A549 (cell line): Measurements from ENCODE around the gene CCDC171.

Experiments used
- CBX8 ChIP-seq: fragments of 200-600 bp; sonication (generic); IDR thresholded peaks from 2 replicates; pipeline ENCODE4 v1.6.1; 2016
- CHD4 ChIP-seq: fragments of 200-600 bp; sonication (generic); IDR thresholded peaks from 2 replicates; pipeline ENCODE4 v1.6.1; 2016; ENCODE audit warnings: antibody characterized with exemption, mild to moderate bottlenecking, borderline replicate concordance
- CTCF ChIP-seq: fragments of >200 bp; sonication (Bioruptor Twin); formaldehyde crosslinking; IDR thresholded peaks from 3 replicates; pipeline ENCODE4 v1.5.1; 2016
- EP300 ChIP-seq, 2 experiments: fragments of >200 bp; sonication (Bioruptor Twin); formaldehyde crosslinking; IDR thresholded peaks; 2 replicates in 1 of 2; 3 replicates in 1 of 2; pipeline ENCODE4 v1.6.1; 2016 to 2017
- ESRRA ChIP-seq: fragments of 150-350 bp; IDR thresholded peaks from 2 replicates; pipeline ENCODE4 v1.6.1; 2014; ENCODE audit warnings: mild to moderate bottlenecking, low read length, borderline replicate concordance
- FOSB ChIP-seq: fragments of 250-450 bp; sonication (Bioruptor Pico); IDR thresholded peaks from 2 replicates; pipeline ENCODE4 v1.5.0; 2020; ENCODE audit warnings: mild to moderate bottlenecking, moderate library complexity
- FOSL2 ChIP-seq, 2 experiments: fragments of 450-650 bp in 1 of 2; fragments of >200 bp in 1 of 2; sonication (Bioruptor Twin) in 1 of 2; formaldehyde crosslinking; IDR thresholded peaks; 2 replicates each; pipeline versions ENCODE4 v1.5.0 to v1.6.1; 2016 to 2020; ENCODE audit warnings: mild to moderate bottlenecking in 1 of 2, moderate library complexity in 1 of 2
- MAX ChIP-seq: IDR thresholded peaks from 2 replicates; pipeline ENCODE4 v1.6.1; 2012
- POLR2A ChIP-seq: IDR thresholded peaks from 2 replicates; pipeline ENCODE4 v1.6.1; 2012; ENCODE audit warnings: mild to moderate bottlenecking, low read length
- RAD21 ChIP-seq, 2 experiments: fragments of >200 bp in 1 of 2; sonication (Bioruptor Twin) in 1 of 2; formaldehyde crosslinking in 1 of 2; IDR thresholded peaks in 1 of 2; conservative IDR thresholded peaks in 1 of 2; 2 replicates in 1 of 2; 3 replicates in 1 of 2; pipeline ENCODE4 v1.6.1; 2012 to 2018; ENCODE audit warnings: inconsistent platforms in 1 of 2
- TF ChIP-seq, protein P1 (sequence below): fragments of 200-600 bp; sonication (generic); IDR thresholded peaks from 2 replicates; pipeline ENCODE4 v1.6.1; 2016; ENCODE audit warnings: antibody characterized with exemption, mild to moderate bottlenecking, moderate library complexity

- TF ChIP-seq CBX8 (no peak), CTCF (no peak), CHD4 (no peak), RAD21 (conservative IDR thresholded peaks at IDR 0.05 in 1 of 2, IDR thresholded peaks at IDR 0.05 in 1 of 2) (no peak), MAX (no peak), POLR2A (no peak), FOSB (no peak), FOSL2 (IDR thresholded peaks at IDR 0.05) (no peak), FOSL2 (CRISPR knock-in tag; IDR thresholded peaks at IDR 0.05) (no peak), EP300 (IDR thresholded peaks at IDR 0.05) (no peak), ESRRA (no peak)
- TF ChIP-seq, protein P1, sequence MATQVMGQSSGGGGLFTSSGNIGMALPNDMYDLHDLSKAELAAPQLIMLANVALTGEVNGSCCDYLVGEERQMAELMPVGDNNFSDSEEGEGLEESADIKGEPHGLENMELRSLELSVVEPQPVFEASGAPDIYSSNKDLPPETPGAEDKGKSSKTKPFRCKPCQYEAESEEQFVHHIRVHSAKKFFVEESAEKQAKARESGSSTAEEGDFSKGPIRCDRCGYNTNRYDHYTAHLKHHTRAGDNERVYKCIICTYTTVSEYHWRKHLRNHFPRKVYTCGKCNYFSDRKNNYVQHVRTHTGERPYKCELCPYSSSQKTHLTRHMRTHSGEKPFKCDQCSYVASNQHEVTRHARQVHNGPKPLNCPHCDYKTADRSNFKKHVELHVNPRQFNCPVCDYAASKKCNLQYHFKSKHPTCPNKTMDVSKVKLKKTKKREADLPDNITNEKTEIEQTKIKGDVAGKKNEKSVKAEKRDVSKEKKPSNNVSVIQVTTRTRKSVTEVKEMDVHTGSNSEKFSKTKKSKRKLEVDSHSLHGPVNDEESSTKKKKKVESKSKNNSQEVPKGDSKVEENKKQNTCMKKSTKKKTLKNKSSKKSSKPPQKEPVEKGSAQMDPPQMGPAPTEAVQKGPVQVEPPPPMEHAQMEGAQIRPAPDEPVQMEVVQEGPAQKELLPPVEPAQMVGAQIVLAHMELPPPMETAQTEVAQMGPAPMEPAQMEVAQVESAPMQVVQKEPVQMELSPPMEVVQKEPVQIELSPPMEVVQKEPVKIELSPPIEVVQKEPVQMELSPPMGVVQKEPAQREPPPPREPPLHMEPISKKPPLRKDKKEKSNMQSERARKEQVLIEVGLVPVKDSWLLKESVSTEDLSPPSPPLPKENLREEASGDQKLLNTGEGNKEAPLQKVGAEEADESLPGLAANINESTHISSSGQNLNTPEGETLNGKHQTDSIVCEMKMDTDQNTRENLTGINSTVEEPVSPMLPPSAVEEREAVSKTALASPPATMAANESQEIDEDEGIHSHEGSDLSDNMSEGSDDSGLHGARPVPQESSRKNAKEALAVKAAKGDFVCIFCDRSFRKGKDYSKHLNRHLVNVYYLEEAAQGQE: no peak
Measured at GRCh38 chr9:15889555-15889954, 336.7 kb downstream of the CCDC171 start.
